ENCODE data around the gene JAK3.
A peak's percentile ranks its signal among the peaks of the same experiment; 100 is the strongest.

JAK3 gene

GRCh38 chr19:17775991-17776803 lies 71.6 kb downstream of the JAK3 start:
- no peak for DNase-seq

DNA sequence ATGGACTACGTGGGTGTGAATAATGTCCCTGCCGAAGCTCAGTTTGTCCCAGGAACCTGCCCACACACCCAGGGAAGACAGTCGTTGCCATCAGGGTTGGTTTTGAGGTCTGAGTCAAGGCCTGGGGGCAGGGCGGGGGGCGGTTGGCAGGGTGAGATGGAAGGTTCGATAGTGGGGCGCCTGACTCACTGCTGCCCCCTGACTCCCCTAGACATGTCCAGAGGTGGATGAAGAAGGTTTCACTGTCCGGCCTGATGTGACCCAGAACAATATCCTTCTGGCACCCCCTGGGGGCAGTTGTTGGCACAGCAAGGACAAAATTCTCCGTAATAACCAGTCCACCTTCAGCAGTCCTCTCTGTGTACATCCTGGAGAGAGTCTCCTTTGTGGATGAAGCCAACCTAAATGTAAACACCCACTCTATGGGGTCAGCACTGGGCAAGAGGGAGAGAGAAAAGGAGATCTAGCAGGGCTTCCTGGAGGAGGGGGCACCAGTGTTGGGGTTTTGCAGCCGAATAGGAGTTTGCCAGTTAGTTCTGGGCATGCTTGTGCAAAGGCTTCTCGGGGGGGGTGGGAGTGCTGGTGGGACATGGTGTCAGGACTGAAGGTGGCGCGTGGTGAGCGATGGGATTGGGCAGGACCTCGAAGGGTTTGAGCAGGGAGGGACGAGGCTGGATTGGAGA lies 72.4 kb downstream of the JAK3 start:
- DNase-seq, result peak; percentile 67 to 73

All from activated T-cell treated with anti-CD3 and anti-CD28 coated beads, Interleukin-2, amount 50 U/mL, for 48 hours (primary cell).